Measurements from ENCODE around the gene ARID3B.
"Not testable (repeated sequence)": the region's sequence is repeated elsewhere in the genome, so short reads cannot be mapped to it uniquely, and the experiment has no call there.

The ARID3B gene

DNA sequence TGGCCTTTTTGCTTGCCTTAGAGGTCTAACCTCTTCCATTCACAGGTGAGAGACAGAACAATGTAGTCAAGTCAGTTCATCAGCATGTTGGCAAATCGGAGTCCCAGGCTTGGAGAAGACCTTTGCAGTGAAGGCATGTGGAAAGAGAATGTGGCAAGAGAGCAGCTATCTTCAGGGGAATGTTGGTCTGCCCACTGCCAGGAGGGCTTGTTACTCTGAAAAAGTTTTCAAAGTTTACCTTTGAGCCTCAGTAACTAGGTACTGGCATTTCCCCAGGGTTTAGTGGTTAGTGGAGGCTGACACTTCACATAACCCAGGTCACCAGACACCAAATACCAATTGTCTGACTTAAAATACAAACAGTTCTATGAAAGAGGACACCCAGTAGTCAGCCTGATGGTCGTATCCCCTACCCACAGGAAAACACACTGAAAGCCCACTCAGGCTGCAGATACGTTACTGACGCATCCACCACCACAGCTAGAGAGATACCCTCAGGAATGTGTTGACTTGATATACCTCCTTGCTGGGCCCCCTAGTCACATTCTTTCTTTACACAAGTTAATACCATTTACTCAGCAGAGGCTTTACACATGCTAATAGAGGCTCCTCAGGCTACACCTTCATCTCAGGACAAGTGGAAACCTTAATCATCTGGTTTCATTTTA lies 9.7 kb upstream of the ARID3B start:
- no peak for DNase-seq (ENCODE audit: low read depth in 1 of 2, low spot score in 1 of 2)

GRCh38 chr15:74535388-74536084 lies 5.5 kb upstream of the ARID3B start:
- no peak for DNase-seq (ENCODE audit: low read depth in 1 of 2, low spot score in 1 of 2)

GRCh38 chr15:74537736-74538135 lies 3.3 kb upstream of the ARID3B start:
- DNase-seq (ENCODE audit: low read depth in 1 of 2, low spot score in 1 of 2), result no peak

GRCh38 chr15:74539521-74539920 lies 1.5 kb upstream of the ARID3B start:
- DNase-seq (ENCODE audit: low read depth in 1 of 2, low spot score in 1 of 2), result not testable (repeated sequence)

DNA sequence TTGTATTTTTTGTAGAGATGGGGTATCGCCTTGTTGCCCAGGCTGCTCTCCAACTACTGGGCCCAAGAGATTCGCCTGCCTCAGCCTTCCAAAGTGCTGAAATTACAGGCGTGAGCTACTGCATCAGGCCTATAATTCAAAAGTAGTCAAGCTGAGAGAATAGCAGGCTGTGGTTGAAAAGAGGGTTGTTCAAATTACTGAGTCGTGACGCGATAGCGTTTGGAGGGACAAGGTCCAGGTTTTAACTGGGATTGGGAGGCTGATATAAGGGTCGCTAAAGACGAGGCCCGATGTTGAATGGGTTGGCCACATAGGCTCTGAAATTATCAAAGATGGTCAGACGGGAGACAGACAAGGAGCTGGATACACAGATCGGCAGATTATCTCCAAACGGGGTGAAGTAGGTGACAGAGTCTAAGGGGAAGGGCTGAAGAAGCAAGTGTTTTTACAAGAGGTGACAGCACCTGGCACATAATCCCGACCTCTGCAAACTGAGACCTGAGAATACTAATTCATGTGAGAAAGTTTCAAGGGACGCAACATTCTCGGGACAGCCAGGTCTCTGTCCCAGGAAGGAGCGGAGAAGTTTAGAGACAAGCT lies 759 bp upstream of the ARID3B start:
- DNase-seq (ENCODE audit: low read depth in 1 of 2, low spot score in 1 of 2), result no peak

GRCh38 chr15:74541494-74542165 lies 610 bp downstream of the ARID3B start:
- peak; percentile 16 to 60 for DNase-seq (ENCODE audit: low read depth in 1 of 2, low spot score in 1 of 2)

- DNase-seq (ENCODE audit: low read depth in 1 of 2, low spot score in 1 of 2), result no peak
Observed at GRCh38 chr15:74542166-74543042, 1.4 kb downstream of the ARID3B start.

DNA sequence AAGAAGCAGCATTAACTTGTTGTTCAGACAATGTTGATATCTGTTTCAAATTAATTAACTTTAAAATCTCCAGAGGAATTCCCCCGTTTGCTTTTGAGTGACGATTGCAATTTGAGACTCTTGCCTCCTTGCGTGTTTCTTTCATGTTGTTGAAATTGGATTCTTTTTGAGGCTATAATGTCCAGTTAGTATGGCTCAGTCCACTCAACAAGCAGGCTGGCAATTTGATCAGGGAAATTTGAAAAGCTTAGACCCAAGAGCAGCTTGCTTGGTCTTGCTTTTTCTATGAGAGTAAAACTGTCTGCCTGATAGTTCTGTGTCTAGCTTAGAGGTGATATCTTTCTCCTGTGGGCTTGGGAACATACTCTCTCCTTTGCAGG lies 2.0 kb downstream of the ARID3B start:
- DNase-seq (ENCODE audit: low read depth in 1 of 2, low spot score in 1 of 2), result no peak

GRCh38 chr15:74543583-74543982 lies 2.6 kb downstream of the ARID3B start:
- DNase-seq (ENCODE audit: low read depth in 1 of 2, low spot score in 1 of 2), result no peak

DNA sequence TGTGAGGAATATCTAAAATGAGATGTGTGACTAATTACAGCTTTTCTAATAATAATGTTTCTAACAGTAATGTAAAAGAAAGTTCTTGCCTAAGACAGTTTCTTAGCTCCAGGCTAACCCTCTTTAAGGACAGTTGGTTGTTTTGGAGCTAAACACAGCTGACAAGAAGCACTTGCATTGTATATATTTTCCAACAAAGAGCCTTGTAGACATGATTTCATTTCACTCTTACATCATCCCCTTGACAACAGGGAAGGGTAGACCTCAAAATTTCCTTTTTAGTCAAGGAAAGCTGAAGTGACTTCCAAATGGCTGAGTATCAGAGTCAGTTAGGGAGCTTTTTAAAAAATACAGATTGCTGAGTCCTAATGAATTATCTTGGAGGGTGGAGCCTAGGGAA lies 4.1 kb downstream of the ARID3B start:
- DNase-seq (ENCODE audit: low read depth in 1 of 2, low spot score in 1 of 2), result no peak

DNA sequence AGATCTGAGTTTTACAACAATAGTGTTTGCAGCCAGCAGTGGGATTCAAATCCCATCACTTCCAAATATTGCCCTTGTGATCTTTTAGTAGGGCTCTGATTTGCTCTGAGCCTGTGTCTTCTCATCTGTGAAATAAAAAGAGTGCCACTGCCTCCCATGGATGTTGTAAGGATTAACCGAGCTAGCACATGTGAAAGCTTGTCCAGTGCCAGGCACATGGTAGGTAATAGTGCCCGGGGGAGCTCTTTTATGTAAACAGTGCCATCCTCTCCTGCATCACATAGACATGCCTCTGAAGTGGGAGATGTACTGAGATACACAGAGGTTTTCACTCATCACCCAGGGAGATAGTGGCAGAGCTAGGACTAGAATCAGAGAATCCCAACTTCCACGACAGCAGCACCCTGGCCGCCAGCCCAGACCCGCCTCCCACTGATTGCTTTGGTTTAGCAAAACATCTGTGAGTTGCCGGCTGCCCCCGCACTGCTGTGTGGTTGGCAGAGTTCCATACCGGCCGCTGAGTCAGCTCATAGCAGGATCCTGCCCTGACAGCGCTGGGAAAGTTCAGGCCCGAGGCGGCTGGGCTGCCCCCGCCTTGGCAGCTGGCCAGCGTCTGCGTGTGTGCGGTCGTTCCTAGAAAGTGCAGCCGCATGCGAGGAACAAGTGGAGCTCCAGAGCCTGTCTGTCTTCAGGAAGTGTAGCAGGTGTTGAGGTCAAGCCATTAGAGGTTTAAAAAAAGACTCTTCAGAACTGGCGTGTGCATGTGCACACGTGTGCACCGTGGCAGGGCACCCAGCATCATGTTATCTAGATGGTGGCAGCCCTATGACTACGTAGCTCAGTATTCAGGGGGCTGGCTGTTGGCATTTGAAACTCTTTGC lies 5.0 kb downstream of the ARID3B start:
- DNase-seq (ENCODE audit: low read depth in 1 of 2, low spot score in 1 of 2), result peak; percentile 87 to 91

DNA sequence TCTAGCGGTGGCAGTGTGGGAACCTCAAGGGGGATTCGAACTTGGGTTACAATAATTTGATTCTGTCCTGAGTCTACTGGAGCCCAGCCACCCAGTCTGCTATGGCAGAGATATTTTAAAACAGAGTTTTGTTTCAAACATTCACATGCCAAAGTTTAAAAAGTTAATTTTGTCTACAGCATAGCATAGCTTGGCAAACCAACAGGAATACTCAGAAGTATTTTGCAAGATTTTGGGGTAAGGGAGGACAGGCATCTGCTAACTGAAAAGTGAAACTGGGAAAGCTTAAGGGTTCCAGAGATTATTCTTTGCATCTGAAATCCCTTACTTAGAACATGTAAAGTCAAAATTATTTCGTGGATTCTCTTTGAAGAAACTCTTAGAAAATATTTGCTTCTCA lies 6.6 kb downstream of the ARID3B start:
- DNase-seq (ENCODE audit: low read depth in 1 of 2, low spot score in 1 of 2), result no peak

- DNase-seq (ENCODE audit: low read depth in 1 of 2, low spot score in 1 of 2), result no peak
Observed at GRCh38 chr15:74548241-74548640, 7.2 kb downstream of the ARID3B start.

GRCh38 chr15:74549816-74550215 lies 8.8 kb downstream of the ARID3B start:
- no peak for DNase-seq (ENCODE audit: low read depth in 1 of 2, low spot score in 1 of 2)

DNA sequence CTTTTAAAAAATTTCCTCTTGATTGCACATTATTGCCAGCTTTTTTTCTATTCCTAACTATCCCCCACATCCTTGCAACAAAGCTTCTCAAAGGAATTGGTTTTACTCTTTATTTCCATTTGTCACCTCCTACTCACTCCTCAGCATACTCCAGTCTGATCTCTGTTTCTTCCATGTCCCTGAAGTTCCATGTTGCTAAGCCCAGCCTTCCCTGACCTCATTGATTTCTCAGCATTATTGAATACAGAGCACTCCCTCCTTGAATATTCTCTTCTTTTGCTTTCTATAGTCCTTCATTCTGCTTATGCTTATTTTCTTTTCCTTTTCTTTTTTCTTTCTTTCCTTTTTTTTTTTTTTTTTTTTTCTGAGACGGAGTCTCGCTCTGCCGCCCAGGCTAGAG lies 10.7 kb downstream of the ARID3B start:
- DNase-seq (ENCODE audit: low read depth in 1 of 2, low spot score in 1 of 2), result no peak

DNA sequence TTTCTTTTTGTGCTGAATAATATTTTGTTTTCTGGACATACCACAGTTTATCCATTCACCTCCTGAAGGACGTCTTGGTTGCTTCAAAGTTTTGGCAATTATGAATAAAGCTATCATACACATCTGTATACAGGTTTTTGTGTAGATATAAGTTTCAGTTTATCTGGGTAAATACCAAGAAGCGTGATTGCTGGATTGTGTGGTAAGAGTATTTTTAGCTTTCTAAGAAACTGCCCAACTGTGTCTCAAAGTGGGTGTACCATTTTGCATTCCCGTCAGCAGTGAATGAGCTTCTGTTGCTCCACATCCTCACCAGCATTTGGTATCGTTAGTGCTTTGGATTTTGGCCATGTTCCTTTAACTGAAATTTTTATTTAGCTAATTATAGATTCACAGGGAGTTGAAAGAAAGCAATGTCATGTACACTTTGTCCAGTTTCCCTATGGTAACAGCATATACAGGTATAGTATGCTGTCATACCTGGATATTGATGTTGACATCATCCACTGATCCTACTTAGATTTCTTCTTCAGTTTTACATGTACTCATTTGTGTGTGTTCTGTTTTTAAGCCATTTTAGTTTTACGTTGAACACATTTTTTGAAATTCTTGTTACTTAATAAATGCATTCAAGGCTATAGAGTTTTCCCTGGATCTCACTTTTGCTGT lies 11.9 kb downstream of the ARID3B start:
- DNase-seq (ENCODE audit: low read depth in 1 of 2, low spot score in 1 of 2), result no peak

DNA sequence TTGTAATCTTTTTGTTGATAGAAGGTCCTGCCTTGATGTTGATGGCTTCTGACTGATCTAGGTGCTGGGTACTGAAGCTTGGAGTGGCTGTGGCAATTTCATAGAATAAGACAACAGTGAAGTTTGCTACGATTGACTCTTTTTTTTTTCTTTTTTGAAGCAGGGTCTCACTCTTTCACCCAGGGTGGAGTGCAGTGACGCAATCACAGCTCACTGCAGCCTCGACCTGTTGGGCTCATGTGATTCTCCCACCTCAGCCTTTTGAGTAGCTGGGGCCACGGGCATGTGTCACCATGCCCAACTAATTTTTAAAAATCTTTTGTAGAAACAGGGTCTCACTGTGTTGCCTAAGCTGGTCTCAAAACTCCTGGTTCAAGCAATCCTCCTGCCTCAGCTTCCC lies 14.2 kb downstream of the ARID3B start:
- DNase-seq (ENCODE audit: low read depth in 1 of 2, low spot score in 1 of 2), result no peak

- no peak for DNase-seq (ENCODE audit: low read depth in 1 of 2, low spot score in 1 of 2)
Observed at GRCh38 chr15:74558706-74559105, 17.7 kb downstream of the ARID3B start.

DNA sequence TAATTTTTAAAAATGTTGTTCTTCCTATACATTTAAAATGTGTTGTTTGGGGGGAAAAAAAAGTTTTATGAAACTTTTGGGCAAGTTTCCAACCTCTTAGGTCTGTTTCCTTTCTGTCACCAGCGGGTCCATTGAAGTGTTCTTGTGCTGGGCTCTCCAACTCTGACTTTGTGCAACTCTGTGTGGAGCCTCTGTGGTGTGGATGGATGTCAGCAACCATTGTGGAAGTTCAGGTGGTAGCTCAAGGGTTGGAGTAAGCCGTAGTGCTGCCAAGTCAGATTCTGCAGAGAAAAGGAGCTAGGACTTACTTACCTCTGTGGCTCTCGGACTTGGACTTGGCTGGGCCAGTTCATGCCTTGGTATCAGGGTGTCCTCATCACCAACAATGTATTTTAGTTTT lies 22.4 kb downstream of the ARID3B start:
- DNase-seq (ENCODE audit: low read depth in 1 of 2, low spot score in 1 of 2), result no peak

- no peak for DNase-seq (ENCODE audit: low read depth in 1 of 2, low spot score in 1 of 2)
Observed at GRCh38 chr15:74564182-74564581, 23.2 kb downstream of the ARID3B start.

Measured in activated CD4-positive, alpha-beta T cell treated with anti-CD3 and anti-CD28 coated beads, Interleukin-2, amount 50 U/mL, for 24 hours (primary cell).